GM12875 (cell line): Measurements from ENCODE around the gene ME3.

ENCODE experiments used
- H3K4me3 ChIP-seq: one replicate; pipeline ENCODE4 v1.5.1; 2011; ENCODE audit warnings: low read depth, low read length, control low read depth
- CTCF ChIP-seq: IDR thresholded peaks from 2 replicates; pipeline ENCODE4 v1.5.1; 2011; ENCODE audit warnings: low read depth, mild to moderate bottlenecking, control low read depth, inconsistent platforms, low read length, moderate library complexity, borderline replicate concordance; ENCODE audit not compliant: insufficient read depth

The ME3 gene

GRCh38 chr11:86497310-86497709 lies 175.1 kb downstream of the ME3 start:
- H3K4me3 ChIP-seq, result no peak overlapping the region
- no peak for TF ChIP-seq CTCF

GRCh38 chr11:86495351-86495750 lies 177.1 kb downstream of the ME3 start:
- TF ChIP-seq CTCF, result no peak
- no peak overlapping the region for H3K4me3 ChIP-seq

GRCh38 chr11:86492370-86493010 lies 179.9 kb downstream of the ME3 start:
- H3K4me3 ChIP-seq, result no peak overlapping the region
- TF ChIP-seq CTCF, result no peak

- no peak for TF ChIP-seq CTCF
- H3K4me3 ChIP-seq, result no peak overlapping the region
Observed at GRCh38 chr11:86491027-86491426, 181.4 kb downstream of the ME3 start.

GRCh38 chr11:86490582-86490981 lies 181.8 kb downstream of the ME3 start:
- H3K4me3 ChIP-seq, result no peak overlapping the region
- no peak for TF ChIP-seq CTCF

GRCh38 chr11:86489442-86489841 lies 183.0 kb downstream of the ME3 start:
- no peak for TF ChIP-seq CTCF
- no peak overlapping the region for H3K4me3 ChIP-seq

GRCh38 chr11:86488553-86488952 lies 183.9 kb downstream of the ME3 start:
- H3K4me3 ChIP-seq, result no peak overlapping the region
- no peak for TF ChIP-seq CTCF
